Cerebellar nuclear complex (tissue), 1 donor: ENCODE results near the gene KCND3.

Experiments
- DNase-seq, 2 experiments: peaks; one replicate each; lab custom pipeline; 2025; lab: John Stamatoyannopoulos, UW

The KCND3 gene

GRCh38 chr1:111989531-111990025 lies at the start of gene KCND3:
Gene KCND3 (minus strand): TSS chr1:111989668.
- no peak for DNase-seq

GRCh38 chr1:112034277-112034676 lies 44.8 kb upstream of the KCND3 start:
- no peak for DNase-seq

GRCh38 chr1:112033439-112034120 lies 44.1 kb upstream of the KCND3 start:
- DNase-seq = peak; percentile 63 to 74

GRCh38 chr1:112030157-112030556 lies 40.7 kb upstream of the KCND3 start:
- DNase-seq = no peak

GRCh38 chr1:112027696-112028095 lies 38.2 kb upstream of the KCND3 start:
- no peak for DNase-seq

GRCh38 chr1:112026501-112026900 lies 37.0 kb upstream of the KCND3 start:
- peak in 1 of 2 experiments; percentile 47 for DNase-seq

GRCh38 chr1:112026016-112026415 lies 36.5 kb upstream of the KCND3 start:
- peak in 1 of 2 experiments; percentile 47 for DNase-seq

- no peak for DNase-seq
Measured at GRCh38 chr1:112021263-112021662, 31.8 kb upstream of the KCND3 start.

GRCh38 chr1:112017183-112017582 lies 27.7 kb upstream of the KCND3 start:
- no peak for DNase-seq

- DNase-seq = no peak
Measured at GRCh38 chr1:112012823-112013222, 23.4 kb upstream of the KCND3 start.

- DNase-seq = no peak
Measured at GRCh38 chr1:112011202-112011601, 21.7 kb upstream of the KCND3 start.

GRCh38 chr1:112007169-112007568 lies 17.7 kb upstream of the KCND3 start:
- DNase-seq = no peak

- DNase-seq = no peak
Measured at GRCh38 chr1:112006416-112007025, 17.1 kb upstream of the KCND3 start.

- no peak for DNase-seq
Measured at GRCh38 chr1:112004076-112004475, 14.6 kb upstream of the KCND3 start.

GRCh38 chr1:112002514-112002913 lies 13.0 kb upstream of the KCND3 start:
- no peak for DNase-seq

GRCh38 chr1:112001436-112001835 lies 12.0 kb upstream of the KCND3 start:
- no peak for DNase-seq

GRCh38 chr1:112000048-112000447 lies 10.6 kb upstream of the KCND3 start:
- no peak for DNase-seq

- DNase-seq = no peak
Measured at GRCh38 chr1:111998332-111998731, 8.9 kb upstream of the KCND3 start.

- no peak for DNase-seq
Measured at GRCh38 chr1:111992476-111992875, 3.0 kb upstream of the KCND3 start.

- peak in 1 of 2 experiments; percentile 76 for DNase-seq
Measured at GRCh38 chr1:111990878-111991718, 1.6 kb upstream of the KCND3 start.

- no peak for DNase-seq
Measured at GRCh38 chr1:111990026-111990877, 784 bp upstream of the KCND3 start.
